Caco-2 (cell line): ENCODE results near the gene RLN2. TPM values are rescaled to one million over a fixed set of nuclear protein-coding genes. Genes with fewer than 3 reads are reported as not detected.

Experiments
- BruUV-seq: library from RNA; stranded (reverse); fragments of 400-500 nt; replicated peaks from 2 replicates; lab custom pipeline; 2021; lab: Mats Ljungman, UMichigan
- CTCF ChIA-PET: fragments of 300-600 bp; sonication (Branson Sonifier 250); formaldehyde crosslinking; loops from one replicate; lab custom pipeline; 2022; ENCODE audit warnings: antibody characterized with exemption; lab: Charles Lee
- POLR2A ChIA-PET: fragments of 300-600 bp; sonication (Branson Sonifier 250); formaldehyde crosslinking; loops from one replicate; lab custom pipeline; 2022; ENCODE audit warnings: antibody characterized with exemption; lab: Charles Lee
- DNase-seq, 2 experiments: peaks; one replicate each; pipeline versions ENCODE4 v3.0.0 to v3.0.0-alpha.2; 2020 to 2022
- H3K27me3 ChIP-seq: replicated peaks from 2 replicates; pipeline ENCODE4 v1.6.0; 2011; ENCODE audit warnings: low read length; ENCODE audit not compliant: control insufficient read depth, insufficient read depth
- H3K36me3 ChIP-seq: 2 replicates; pipeline ENCODE4 v1.5.1; 2011; ENCODE audit warnings: low read length; ENCODE audit not compliant: control insufficient read depth, insufficient read depth
- H3K4me1 ChIP-seq: fragments of 250-450 bp; sonication (Bioruptor Pico); 2 replicates; pipeline ENCODE4 v1.5.1; 2020; ENCODE audit warnings: mild to moderate bottlenecking
- H3K4me3 ChIP-seq: 2 replicates; pipeline ENCODE4 v1.5.1; 2011; ENCODE audit warnings: low read depth, mild to moderate bottlenecking, control low read depth, low read length
- H3K9me3 ChIP-seq: fragments of 250-450 bp; sonication (Bioruptor Pico); 2 replicates; pipeline ENCODE4 v1.5.1; 2020; ENCODE audit warnings: mild to moderate bottlenecking, moderate library complexity
- H3K27ac Mint-ChIP-seq: one replicate; pipeline ENCODE4 v1.8.0; 2022; ENCODE audit warnings: mixed read lengths; ENCODE audit not compliant: unreplicated experiment
- H3K27me3 Mint-ChIP-seq: one replicate; pipeline ENCODE4 v1.8.0; 2022; ENCODE audit warnings: mixed read lengths; ENCODE audit not compliant: insufficient read depth, unreplicated experiment
- H3K36me3 Mint-ChIP-seq: one replicate; pipeline ENCODE4 v1.8.0; 2022; ENCODE audit warnings: mild to moderate bottlenecking, mixed read lengths; ENCODE audit not compliant: insufficient read depth, unreplicated experiment
- H3K4me1 Mint-ChIP-seq: one replicate; pipeline ENCODE4 v1.8.0; 2022; ENCODE audit warnings: low read depth, mixed read lengths; ENCODE audit not compliant: unreplicated experiment
- H3K4me3 Mint-ChIP-seq: one replicate; pipeline ENCODE4 v1.8.0; 2022; ENCODE audit warnings: mild to moderate bottlenecking, moderate library complexity, mixed read lengths; ENCODE audit not compliant: unreplicated experiment
- H3K9me3 Mint-ChIP-seq: one replicate; pipeline ENCODE4 v1.8.0; 2022; ENCODE audit warnings: mixed read lengths; ENCODE audit not compliant: unreplicated experiment
- intact Hi-C: fragments of 100-400 bp; cut with micrococcal nuclease; formaldehyde crosslinking; loops from one replicate; pipeline ENCODE4 v1.10.0; 2022; ENCODE audit not compliant: unreplicated experiment
- total RNA-seq: library from RNA; stranded (reverse); gene quantifications from 2 replicates; pipeline ENCODE4 v1.2.3, GENCODE V29; 2022
- TF ChIP-seq, protein P1 (sequence below), 2 experiments: fragments of 200-600 bp in 1 of 2; IDR thresholded peaks; 1 replicate in 1 of 2; 2 replicates in 1 of 2; pipeline versions ENCODE4 v1.5.1 to v1.8.0; 2011 to 2022; ENCODE audit warnings: antibody characterized with exemption in 1 of 2, control low read depth in 1 of 2, inconsistent platforms in 1 of 2, low read depth in 1 of 2, low read length in 1 of 2, mild to moderate bottlenecking in 1 of 2, moderate library complexity in 1 of 2; ENCODE audit not compliant: insufficient read depth in 1 of 2, severe bottlenecking in 1 of 2, unreplicated experiment in 1 of 2

The RLN2 gene
- total RNA-seq, 1 experiment from 2014 or later: 3.4 TPM

DNA sequence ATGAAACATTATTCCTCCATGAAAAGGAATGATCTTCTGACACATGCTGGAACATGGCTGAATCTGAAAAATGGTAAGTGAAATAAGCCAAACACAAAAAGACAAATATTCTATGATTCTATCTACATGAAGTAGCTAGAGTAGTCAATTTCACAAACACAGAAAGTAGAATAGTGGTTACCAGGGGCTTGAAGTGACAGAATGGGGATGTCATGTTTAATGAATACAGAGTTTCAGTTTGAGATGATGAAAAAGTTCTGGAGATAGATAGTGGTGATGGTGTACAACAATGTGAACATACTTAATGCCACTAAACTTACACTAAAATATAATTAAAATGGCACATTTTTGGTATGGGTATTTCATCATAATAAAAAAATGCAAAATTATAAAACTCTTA is 18.3 kb downstream of the RLN2 start:
- H3K36me3 ChIP-seq: no peaks in the 10 kb centered on the region
- H3K9me3 Mint-ChIP-seq: peaks cover 16% of the 10 kb centered on the region
- no peak overlapping the region for H3K4me3 Mint-ChIP-seq
- H3K27ac Mint-ChIP-seq: no peak overlapping the region
- BruUV-seq: no TSS peak
- DNase-seq: no peak
- no peaks in the 10 kb centered on the region for H3K36me3 Mint-ChIP-seq
- H3K4me1 ChIP-seq: peaks cover 11% of the 10 kb centered on the region; the same call in 1 of the 2 replicates
- intact Hi-C loops: no loop called here
- H3K4me3 ChIP-seq: no peak overlapping the region
- no peaks in the 10 kb centered on the region for H3K27me3 Mint-ChIP-seq
- no peaks in the 10 kb centered on the region for H3K9me3 ChIP-seq
- no peaks in the 10 kb centered on the region for H3K27me3 ChIP-seq
- POLR2A ChIA-PET: no interaction called here
- CTCF ChIA-PET: no interaction called here
- peaks cover 9% of the 10 kb centered on the region for H3K4me1 Mint-ChIP-seq
- TF ChIP-seq, protein P1, sequence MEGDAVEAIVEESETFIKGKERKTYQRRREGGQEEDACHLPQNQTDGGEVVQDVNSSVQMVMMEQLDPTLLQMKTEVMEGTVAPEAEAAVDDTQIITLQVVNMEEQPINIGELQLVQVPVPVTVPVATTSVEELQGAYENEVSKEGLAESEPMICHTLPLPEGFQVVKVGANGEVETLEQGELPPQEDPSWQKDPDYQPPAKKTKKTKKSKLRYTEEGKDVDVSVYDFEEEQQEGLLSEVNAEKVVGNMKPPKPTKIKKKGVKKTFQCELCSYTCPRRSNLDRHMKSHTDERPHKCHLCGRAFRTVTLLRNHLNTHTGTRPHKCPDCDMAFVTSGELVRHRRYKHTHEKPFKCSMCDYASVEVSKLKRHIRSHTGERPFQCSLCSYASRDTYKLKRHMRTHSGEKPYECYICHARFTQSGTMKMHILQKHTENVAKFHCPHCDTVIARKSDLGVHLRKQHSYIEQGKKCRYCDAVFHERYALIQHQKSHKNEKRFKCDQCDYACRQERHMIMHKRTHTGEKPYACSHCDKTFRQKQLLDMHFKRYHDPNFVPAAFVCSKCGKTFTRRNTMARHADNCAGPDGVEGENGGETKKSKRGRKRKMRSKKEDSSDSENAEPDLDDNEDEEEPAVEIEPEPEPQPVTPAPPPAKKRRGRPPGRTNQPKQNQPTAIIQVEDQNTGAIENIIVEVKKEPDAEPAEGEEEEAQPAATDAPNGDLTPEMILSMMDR (IDR thresholded peaks at IDR 0.05; ENCODE audit: insufficient read depth in 1 of 2, low read depth in 1 of 2, low read length in 1 of 2, severe bottlenecking in 1 of 2, unreplicated experiment in 1 of 2): no peak

DNA sequence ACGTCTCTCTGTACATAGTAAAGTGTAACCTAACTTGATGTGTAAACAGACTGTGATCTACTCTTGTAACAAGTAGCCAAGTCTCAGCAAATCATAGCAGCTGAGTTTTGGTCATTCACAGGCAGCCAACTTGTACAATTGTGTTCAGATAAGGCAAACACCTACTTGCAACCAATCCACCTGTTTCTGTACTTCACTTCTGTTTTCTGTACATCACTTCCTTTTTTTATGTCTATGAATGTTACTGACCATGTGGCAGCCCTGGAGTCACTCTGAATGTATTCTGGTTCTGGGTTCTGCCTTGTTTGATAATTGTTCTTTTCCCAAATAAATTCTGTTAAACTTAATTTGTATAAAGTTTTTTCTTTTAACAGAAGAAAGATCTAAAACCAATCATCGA is 26.0 kb downstream of the RLN2 start:
- Mint-ChIP-seq H3K27ac (no peak overlapping the region), H3K4me1 (no peaks in the 10 kb centered on the region), H3K36me3 (no peaks in the 10 kb centered on the region), H3K4me3 (no peak overlapping the region), H3K27me3 (peaks cover 2% of the 10 kb centered on the region), H3K9me3 (no peaks in the 10 kb centered on the region)
- H3K9me3 ChIP-seq: no peaks in the 10 kb centered on the region
- no TSS peak for BruUV-seq
- DNase-seq: no peak
- no peaks in the 10 kb centered on the region for H3K36me3 ChIP-seq
- no peaks in the 10 kb centered on the region for H3K27me3 ChIP-seq
- intact Hi-C loops: no loop called here
- H3K4me3 ChIP-seq: no peak overlapping the region
- ChIA-PET POLR2A (no interaction called here), CTCF (no interaction called here)
- TF ChIP-seq, protein P1 (IDR thresholded peaks at IDR 0.05; ENCODE audit: insufficient read depth in 1 of 2, low read depth in 1 of 2, low read length in 1 of 2, severe bottlenecking in 1 of 2, unreplicated experiment in 1 of 2): no peak
- H3K4me1 ChIP-seq: no peaks in the 10 kb centered on the region

DNA sequence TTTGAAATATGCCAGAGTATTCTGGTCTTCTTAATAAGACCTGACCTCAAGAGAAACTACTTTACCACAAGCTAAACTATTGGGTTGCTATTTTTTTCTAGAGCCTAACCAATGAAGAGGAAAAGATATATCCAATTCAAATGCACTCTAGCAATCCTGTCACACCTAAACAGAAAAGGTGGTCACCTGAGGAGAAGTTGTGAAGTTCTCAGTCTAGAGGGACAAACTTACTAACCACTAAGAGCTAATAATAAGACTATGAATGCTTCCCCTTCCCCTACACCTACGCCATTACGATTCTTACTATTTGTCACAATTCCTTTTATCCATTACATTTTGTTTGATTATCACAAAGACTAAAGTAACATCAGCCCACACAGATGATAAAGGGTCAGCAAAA is 29.7 kb downstream of the RLN2 start:
- BruUV-seq: no TSS peak

More for the DNA sequence above, 29.7 kb downstream of the RLN2 start:
- H3K9me3 ChIP-seq: no peaks in the 10 kb centered on the region
- Mint-ChIP-seq H3K4me1 (peaks cover 4% of the 10 kb centered on the region), H3K27me3 (peaks cover 2% of the 10 kb centered on the region), H3K9me3 (no peaks in the 10 kb centered on the region), H3K36me3 (no peaks in the 10 kb centered on the region), H3K4me3 (no peak overlapping the region), H3K27ac (no peak overlapping the region)
- H3K36me3 ChIP-seq: no peaks in the 10 kb centered on the region
- intact Hi-C loops: no loop called here
- POLR2A ChIA-PET: interaction anchor here (0.6 kb wide), 1 partner anchor 354 kb away, joined by 3 read pairs; the partner anchor contains the start of gene RIC1
- H3K4me1 ChIP-seq: peaks cover 1% of the 10 kb centered on the region; the same call in 1 of the 2 replicates
- H3K4me3 ChIP-seq: no peak overlapping the region
- DNase-seq: no peak
- TF ChIP-seq, protein P1 (IDR thresholded peaks at IDR 0.05; ENCODE audit: insufficient read depth in 1 of 2, low read depth in 1 of 2, low read length in 1 of 2, severe bottlenecking in 1 of 2, unreplicated experiment in 1 of 2): no peak
- CTCF ChIA-PET: no interaction called here
- no peaks in the 10 kb centered on the region for H3K27me3 ChIP-seq
